GM19372 (cell line): ENCODE data around the gene RFPL1.
A peak's percentile ranks its signal among the peaks of the same experiment; 100 is the strongest.
"Not testable (repeated sequence)": the region's sequence is repeated elsewhere in the genome, so short reads cannot be mapped to it uniquely, and the experiment has no call there.

ENCODE experiments used
- ATAC-seq: cut with Tn5 transposase; IDR thresholded peaks from one replicate; pipeline ENCODE4 v1.9.1; 2021; ENCODE audit warnings: mild to moderate bottlenecking, low read depth, moderate library complexity; ENCODE audit not compliant: unreplicated experiment

Gene RFPL1

DNA sequence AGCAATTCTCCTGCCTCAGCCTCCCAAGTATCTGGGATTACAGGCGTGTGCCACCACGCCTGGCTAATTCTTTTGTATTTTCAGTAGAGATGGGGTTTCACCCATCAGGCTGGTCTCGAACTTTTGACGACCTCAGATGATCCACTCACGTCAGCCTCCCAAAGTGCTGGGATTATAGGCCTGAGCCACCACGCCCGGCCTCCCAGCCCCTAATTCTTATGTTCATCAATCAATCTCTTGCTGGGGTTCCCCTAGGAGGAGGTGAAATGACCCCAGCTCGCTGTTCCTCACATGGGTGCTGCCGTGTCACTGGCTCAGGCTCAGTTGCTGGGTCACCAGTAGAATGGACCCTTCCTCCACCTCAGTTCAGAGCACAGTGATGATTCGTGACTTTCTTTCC is at the start of gene RFPL1:
TSS of gene RFPL1 (plus strand) at position 301 of the 400 bp plus-strand sequence.
- ATAC-seq = not testable (repeated sequence)

GRCh38 chr22:29388759-29389090 is 49.7 kb upstream of the RFPL1 start:
- ATAC-seq = peak; percentile 20

- ATAC-seq = no peak
These were observed 48.1 kb upstream of the RFPL1 start for GRCh38 chr22:29390270-29390669.

DNA sequence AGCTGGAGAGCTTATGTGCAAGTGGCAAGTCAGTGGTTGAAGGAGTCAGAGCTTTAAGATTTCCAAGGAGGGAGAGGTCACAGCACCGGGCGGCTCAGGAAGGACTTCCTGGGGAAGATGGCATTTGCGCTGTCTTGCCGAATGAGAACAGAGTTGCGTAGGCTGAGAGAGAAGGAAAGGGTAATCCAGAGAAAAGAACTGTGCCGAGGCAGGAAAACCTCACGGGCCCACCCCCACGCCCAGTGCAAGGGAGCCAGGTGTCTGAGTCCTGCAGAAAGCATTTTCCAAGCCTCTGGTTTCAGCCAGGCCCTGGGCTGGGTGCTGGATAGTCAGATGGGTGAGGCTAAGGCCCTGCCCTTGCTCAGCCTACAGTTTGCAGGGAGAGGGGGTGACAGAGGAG is 46.8 kb upstream of the RFPL1 start:
- no peak for ATAC-seq

GRCh38 chr22:29393019-29393608 is 45.3 kb upstream of the RFPL1 start:
- no peak for ATAC-seq

- ATAC-seq = no peak
These were observed 43.3 kb upstream of the RFPL1 start for GRCh38 chr22:29394931-29395581.

GRCh38 chr22:29396126-29396525 is 42.3 kb upstream of the RFPL1 start:
- ATAC-seq = no peak

DNA sequence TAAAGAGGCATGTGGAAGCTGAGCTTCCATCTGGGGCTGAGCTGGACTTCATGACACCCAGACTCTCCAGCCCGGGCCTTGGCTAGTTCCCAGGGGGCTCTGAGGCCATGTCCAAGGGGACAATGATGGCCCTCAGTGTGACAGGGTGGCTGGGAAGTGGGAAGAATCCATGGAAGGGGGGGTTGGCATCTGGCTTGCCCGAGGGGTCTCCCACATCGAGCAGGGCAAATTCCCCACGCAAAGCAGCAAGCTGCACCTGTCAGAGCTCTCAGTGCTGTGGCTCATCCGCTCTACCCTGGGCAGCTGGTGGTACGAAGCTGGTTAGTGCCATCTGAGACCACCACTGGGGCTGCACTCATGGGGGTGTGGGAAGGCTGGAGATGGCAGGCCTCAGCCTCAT is 40.6 kb upstream of the RFPL1 start:
- ATAC-seq = no peak

- ATAC-seq = no peak
These were observed 37.8 kb upstream of the RFPL1 start for GRCh38 chr22:29400576-29400975.

GRCh38 chr22:29401538-29401937 is 36.8 kb upstream of the RFPL1 start:
- not testable (repeated sequence) for ATAC-seq

DNA sequence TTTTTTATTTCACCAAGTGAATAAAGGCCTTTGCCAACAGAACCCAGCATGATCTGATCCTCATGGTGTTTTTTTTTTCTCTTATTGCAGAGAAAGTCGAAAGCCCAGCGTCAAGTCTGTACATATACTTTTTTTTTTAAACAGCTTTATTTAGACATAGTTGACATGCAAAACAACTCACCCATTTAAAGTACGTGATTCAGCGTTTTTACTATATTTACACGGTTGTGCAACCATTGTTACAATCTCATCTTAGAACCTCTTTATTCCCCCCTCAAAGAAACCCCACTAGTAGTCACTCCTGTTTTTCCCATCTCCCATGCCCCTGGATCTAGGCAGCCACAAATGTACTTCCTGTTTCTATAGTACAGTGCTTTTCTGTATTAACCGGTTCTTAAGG is 29.4 kb upstream of the RFPL1 start:
- ATAC-seq = no peak

- not testable (repeated sequence) for ATAC-seq
These were observed 26.7 kb upstream of the RFPL1 start for GRCh38 chr22:29411569-29412211.

DNA sequence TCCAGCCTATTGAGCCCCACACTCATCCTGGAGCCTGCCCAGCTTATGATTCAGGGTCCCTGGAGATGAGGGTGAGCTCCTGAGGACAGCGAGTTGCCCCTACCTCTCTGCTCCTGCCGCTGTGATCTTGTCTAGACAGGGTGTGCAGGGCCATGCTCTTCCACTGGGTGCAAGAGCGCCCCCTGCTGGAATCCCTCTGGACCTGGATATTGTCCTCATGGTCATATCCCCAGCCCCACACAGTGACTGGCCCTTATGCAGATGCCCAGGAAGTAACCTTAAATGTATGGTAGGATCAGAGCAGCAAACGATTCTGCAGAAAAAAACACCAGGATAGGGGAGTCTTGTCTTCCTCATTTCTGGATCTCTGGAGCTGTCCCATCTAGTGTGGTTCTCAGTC is 25.6 kb upstream of the RFPL1 start:
- not testable (repeated sequence) for ATAC-seq

DNA sequence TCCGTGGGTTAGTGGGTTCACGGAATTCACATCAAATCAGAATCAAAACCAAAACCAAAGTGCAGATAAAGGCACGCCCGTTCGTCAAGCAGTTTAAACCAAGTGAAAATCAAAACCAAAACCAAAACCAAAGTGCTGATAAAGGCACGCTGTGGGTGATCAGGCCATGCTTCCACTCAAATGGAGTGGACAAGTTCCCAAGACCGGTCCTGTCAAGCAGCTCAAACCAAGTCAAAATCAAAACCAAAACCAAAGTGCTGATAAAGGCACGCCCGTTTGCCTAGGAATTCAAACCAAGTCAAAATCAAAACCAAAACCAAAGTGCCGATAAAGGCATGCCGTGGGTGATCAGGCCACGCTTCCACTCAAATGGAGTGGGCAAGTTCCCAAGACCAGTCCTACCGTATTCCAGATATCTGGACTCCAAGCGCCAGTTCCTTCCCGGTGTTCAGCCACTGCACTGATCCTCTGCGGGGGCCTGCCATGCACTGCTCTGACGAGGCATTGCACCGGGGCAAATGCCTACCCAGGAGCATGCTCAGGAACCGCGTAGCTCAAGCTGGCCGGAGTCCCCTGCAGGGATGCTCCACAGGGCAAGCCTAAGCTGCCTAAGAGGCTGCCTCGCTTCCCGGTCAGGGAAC is 23.3 kb upstream of the RFPL1 start:
- ATAC-seq = not testable (repeated sequence)

- not testable (repeated sequence) for ATAC-seq
These were observed 19.7 kb upstream of the RFPL1 start for GRCh38 chr22:29418704-29419103.

GRCh38 chr22:29426476-29426875 is 11.9 kb upstream of the RFPL1 start:
- ATAC-seq = no peak

DNA sequence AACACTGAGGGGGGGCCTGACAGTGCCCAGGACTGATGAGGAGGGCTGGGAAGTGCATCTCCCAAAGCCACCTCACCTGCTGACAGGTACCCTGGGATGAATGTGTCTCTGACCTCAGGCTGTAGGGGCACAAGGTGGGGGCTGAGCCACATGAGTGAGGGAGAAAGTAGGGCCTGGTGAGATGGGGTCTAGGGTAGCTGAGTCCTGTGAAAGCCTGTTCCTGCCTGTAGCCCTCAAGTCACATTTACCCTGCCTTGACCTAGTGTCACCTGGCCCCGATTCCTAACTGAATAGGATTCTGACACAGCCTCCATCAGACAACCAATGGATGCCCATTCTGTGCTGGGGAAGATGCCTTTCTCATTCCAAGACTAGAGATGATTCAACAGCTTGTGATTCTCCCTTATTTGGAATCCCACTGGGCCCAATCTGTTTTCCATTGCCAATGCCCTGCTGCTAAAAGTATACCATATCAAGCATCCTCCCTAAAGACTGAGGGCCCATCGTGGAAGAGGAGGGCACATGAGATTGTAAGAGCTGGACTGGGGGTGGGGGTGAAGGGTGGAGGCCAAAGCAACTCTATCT is 11.1 kb upstream of the RFPL1 start:
- no peak for ATAC-seq

DNA sequence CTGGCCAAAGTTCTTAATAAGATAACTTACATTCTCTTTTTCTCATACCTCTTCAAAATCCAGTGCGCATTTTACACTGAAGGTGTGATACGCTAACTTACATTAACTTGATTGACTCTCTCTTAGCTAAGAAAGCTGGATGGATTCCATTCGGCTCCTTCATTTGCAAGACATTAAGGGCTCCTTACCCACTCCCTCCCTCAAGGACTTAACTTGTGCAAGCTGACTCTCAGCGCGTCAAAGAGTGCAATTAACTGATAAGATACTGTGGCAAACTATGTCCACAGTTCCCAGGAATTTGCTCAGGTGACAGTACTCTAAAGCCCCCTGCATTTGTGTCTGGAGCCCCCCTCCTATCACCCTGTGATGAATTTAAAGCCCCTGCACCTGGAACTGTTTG is 6.4 kb upstream of the RFPL1 start:
- ATAC-seq = no peak

- no peak for ATAC-seq
These were observed 4.5 kb upstream of the RFPL1 start for GRCh38 chr22:29433856-29434255.

DNA sequence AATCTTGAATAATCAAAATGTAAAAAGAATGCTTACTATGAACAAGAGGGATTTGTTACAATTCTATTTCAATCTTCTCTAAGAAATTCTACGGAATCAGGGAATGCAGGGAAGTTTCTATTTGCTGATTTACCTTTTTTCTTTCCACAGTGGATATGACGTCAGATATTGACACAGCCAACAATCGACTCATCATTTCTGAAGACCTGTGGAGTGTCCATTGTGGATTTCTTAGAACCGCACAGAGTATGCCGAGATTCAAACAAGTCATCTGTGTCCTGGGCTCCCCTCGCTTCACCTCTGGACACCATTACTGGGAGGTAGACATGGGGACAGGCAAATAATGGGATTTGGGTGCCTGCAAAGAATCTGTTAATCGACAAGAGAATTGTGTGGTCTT is 4.1 kb upstream of the RFPL1 start:
- no peak for ATAC-seq
